ENCODE data around the gene RBM23. TPM values are rescaled to one million over a fixed set of nuclear protein-coding genes. Genes with fewer than 3 reads are reported as not detected.

Gene RBM23
- total RNA-seq, 1 donor from 2014 or later = 170 TPM

- peaks cover 49% of the 10 kb centered on the region for H3F3A ChIP-seq (ENCODE audit: low read depth)
- no peaks in the 10 kb centered on the region for H3K9me3 ChIP-seq (ENCODE audit: low read depth)
- TF ChIP-seq CTCF (IDR thresholded peaks at IDR 0.05) (no peak), EZH2phosphoT487 (IDR thresholded peaks at IDR 0.05) (no peak), EZH2 (IDR thresholded peaks at IDR 0.05) (no peak)
- peaks cover 24% of the 10 kb centered on the region for H3K4me1 ChIP-seq
- H2AFZ ChIP-seq (replicated peaks) = peak within 1 kb of the TSS; percentile 83
- peak; percentile 64 for DNase-seq (ENCODE audit: low spot score)
- H4K20me1 ChIP-seq (ENCODE audit: low read depth) = no peaks in the 10 kb centered on the region
- no peak within 1 kb of the TSS for H3K9ac ChIP-seq
- no peaks in the 10 kb centered on the region for H3K9me3 Mint-ChIP-seq
- peak within 1 kb of the TSS; percentile 39 for H3K4me3 ChIP-seq
- peak within 1 kb of the TSS; percentile 79 for H3K4me2 ChIP-seq
- no peaks in the 10 kb centered on the region for H3K79me2 ChIP-seq (ENCODE audit: low read depth)
- H3K4me1 Mint-ChIP-seq = peaks cover 59% of the 10 kb centered on the region
- peaks cover 9% of the 10 kb centered on the region for H3K36me3 Mint-ChIP-seq
- peaks cover 21% of the 10 kb centered on the region for H3K27me3 ChIP-seq
- H3K27ac ChIP-seq = peak within 1 kb of the TSS; percentile 41
- H3K4me3 Mint-ChIP-seq = peak within 1 kb of the TSS; percentile 80
- peaks cover 8% of the 10 kb centered on the region for H3K27me3 Mint-ChIP-seq (ENCODE audit: insufficient read depth, low read depth)
- peak within 1 kb of the TSS; percentile 99 for H3K27ac Mint-ChIP-seq
- H3K36me3 ChIP-seq = no peaks in the 10 kb centered on the region
These were observed 35.6 kb downstream of the RBM23 start, which contains the start of gene REM2 for GRCh38 chr14:22883173-22883976. REM2 (plus strand) TSS chr14:22883222; CDS start chr14:22883288, 66 bp downstream.

- H3K9me3 ChIP-seq (ENCODE audit: low read depth) = no peaks in the 10 kb centered on the region
- H3K4me1 ChIP-seq = peaks cover 24% of the 10 kb centered on the region
- peak; percentile 82 for DNase-seq (ENCODE audit: low spot score)
- no peaks in the 10 kb centered on the region for H3K9me3 Mint-ChIP-seq
- TF ChIP-seq EZH2phosphoT487 (IDR thresholded peaks at IDR 0.05) (no peak), CTCF (IDR thresholded peaks at IDR 0.05) (no peak), EZH2 (IDR thresholded peaks at IDR 0.05) (no peak)
- H3K4me1 Mint-ChIP-seq = peaks cover 55% of the 10 kb centered on the region
- H4K20me1 ChIP-seq (ENCODE audit: low read depth) = no peaks in the 10 kb centered on the region
- peak overlapping the region; percentile 41 for H3K27ac ChIP-seq
- H3K27me3 Mint-ChIP-seq (ENCODE audit: insufficient read depth, low read depth) = peaks cover 6% of the 10 kb centered on the region
- peaks cover 12% of the 10 kb centered on the region for H3K36me3 Mint-ChIP-seq
- peak overlapping the region; percentile 83 for H2AFZ ChIP-seq (replicated peaks)
- H3K9ac ChIP-seq = no peak overlapping the region
- H3K36me3 ChIP-seq = no peaks in the 10 kb centered on the region
- peak overlapping the region; percentile 79 for H3K4me2 ChIP-seq
- peak overlapping the region; percentile 80 for H3K4me3 Mint-ChIP-seq
- peak overlapping the region; percentile 39 for H3K4me3 ChIP-seq
- H3K27me3 ChIP-seq = peaks cover 21% of the 10 kb centered on the region
- H3K79me2 ChIP-seq (ENCODE audit: low read depth) = no peaks in the 10 kb centered on the region
- H3K27ac Mint-ChIP-seq = peak overlapping the region; percentile 97
- H3F3A ChIP-seq (ENCODE audit: low read depth) = peaks cover 43% of the 10 kb centered on the region
These were observed 36.3 kb downstream of the RBM23 start for GRCh38 chr14:22882529-22883172.

- peaks cover 38% of the 10 kb centered on the region for H3F3A ChIP-seq (ENCODE audit: low read depth)
- H3K4me1 Mint-ChIP-seq = peaks cover 49% of the 10 kb centered on the region
- H2AFZ ChIP-seq (replicated peaks) = peak overlapping the region; percentile 83
- no peaks in the 10 kb centered on the region for H4K20me1 ChIP-seq (ENCODE audit: low read depth)
- TF ChIP-seq EZH2 (IDR thresholded peaks at IDR 0.05) (no peak), EZH2phosphoT487 (IDR thresholded peaks at IDR 0.05) (no peak), CTCF (IDR thresholded peaks at IDR 0.05) (no peak)
- peak overlapping the region; percentile 79 for H3K4me2 ChIP-seq
- peaks cover 13% of the 10 kb centered on the region for H3K36me3 Mint-ChIP-seq
- no peak overlapping the region for H3K9ac ChIP-seq
- H3K79me2 ChIP-seq (ENCODE audit: low read depth) = no peaks in the 10 kb centered on the region
- H3K27me3 Mint-ChIP-seq (ENCODE audit: insufficient read depth, low read depth) = peaks cover 8% of the 10 kb centered on the region
- H3K27ac ChIP-seq = peak overlapping the region; percentile 41
- H3K36me3 ChIP-seq = no peaks in the 10 kb centered on the region
- no peak for DNase-seq (ENCODE audit: low spot score)
- no peaks in the 10 kb centered on the region for H3K9me3 Mint-ChIP-seq
- peak overlapping the region; percentile 1 for H3K4me3 Mint-ChIP-seq
- H3K27me3 ChIP-seq = peaks cover 21% of the 10 kb centered on the region
- no peaks in the 10 kb centered on the region for H3K9me3 ChIP-seq (ENCODE audit: low read depth)
- H3K4me3 ChIP-seq = no peak overlapping the region
- peak overlapping the region; percentile 13 for H3K27ac Mint-ChIP-seq
- H3K4me1 ChIP-seq = peaks cover 24% of the 10 kb centered on the region
These were observed 36.9 kb downstream of the RBM23 start for GRCh38 chr14:22882064-22882463.
